HEK293 (cell line): ENCODE results near the gene MTHFD1.

Source experiments
- GLI4 ChIP-seq: fragments of 450-650 bp; formaldehyde crosslinking; IDR thresholded peaks from 2 replicates; pipeline ENCODE4 v1.5.1; 2016; ENCODE audit warnings: missing biosample characterization, missing genetic modification characterization
- MEIS1 ChIP-seq: sonication (generic); formaldehyde crosslinking; IDR thresholded peaks from 2 replicates; pipeline ENCODE4 v1.8.1; 2022; ENCODE audit warnings: missing genetic modification reagents, mild to moderate bottlenecking, borderline replicate concordance
- PBX3 ChIP-seq: sonication (generic); formaldehyde crosslinking; IDR thresholded peaks from 2 replicates; pipeline ENCODE4 v1.8.1; 2022; ENCODE audit warnings: mild to moderate bottlenecking, moderate library complexity, missing genetic modification reagents
- PRDM1 ChIP-seq: fragments of 450-650 bp; formaldehyde crosslinking; IDR thresholded peaks from 2 replicates; pipeline ENCODE4; 2016; ENCODE audit warnings: missing biosample characterization, missing genetic modification characterization
- SALL2 ChIP-seq: fragments of 450-650 bp; formaldehyde crosslinking; IDR thresholded peaks from 2 replicates; pipeline ENCODE4 v1.5.0; 2017; ENCODE audit warnings: missing biosample characterization, mild to moderate bottlenecking, missing genetic modification characterization, borderline replicate concordance
- ZNF23 ChIP-seq: fragments of 450-650 bp; formaldehyde crosslinking; IDR thresholded peaks from 2 replicates; pipeline ENCODE4 v1.5.1; 2016; ENCODE audit warnings: missing biosample characterization, missing genetic modification characterization, borderline replicate concordance
- ZNF449 ChIP-seq: fragments of 450-650 bp; formaldehyde crosslinking; IDR thresholded peaks from 2 replicates; pipeline ENCODE4 v1.5.1; 2017; ENCODE audit warnings: missing biosample characterization, mild to moderate bottlenecking, missing genetic modification characterization, moderate library complexity
- ZNF747 ChIP-seq: fragments of 450-650 bp; formaldehyde crosslinking; IDR thresholded peaks from 2 replicates; pipeline ENCODE4 v1.5.1; 2016; ENCODE audit warnings: missing biosample characterization, missing genetic modification characterization
- ZNF792 ChIP-seq: fragments of 450-650 bp; formaldehyde crosslinking; IDR thresholded peaks from 2 replicates; pipeline ENCODE4 v1.5.1; 2016; ENCODE audit warnings: missing biosample characterization, missing genetic modification characterization
- ZSCAN30 ChIP-seq: fragments of 450-650 bp; IDR thresholded peaks from 2 replicates; pipeline ENCODE4 v1.5.1; 2018; ENCODE audit warnings: missing biosample characterization, mild to moderate bottlenecking, missing genetic modification characterization, moderate library complexity
- TF ChIP-seq, protein P1 (sequence below): fragments of 450-650 bp; formaldehyde crosslinking; IDR thresholded peaks from 2 replicates; pipeline ENCODE4 v1.5.1; 2016; ENCODE audit warnings: missing biosample characterization, missing genetic modification characterization
- TF ChIP-seq, protein P2 (sequence below): fragments of 450-650 bp; formaldehyde crosslinking; IDR thresholded peaks from 2 replicates; pipeline ENCODE4 v1.5.1; 2016; ENCODE audit warnings: missing biosample characterization, missing genetic modification characterization

GRCh38 chr14:64504310-64504896 is 116.2 kb downstream of the MTHFD1 start, which contains the start of gene ZBTB1:
- TF ChIP-seq, protein P1, sequence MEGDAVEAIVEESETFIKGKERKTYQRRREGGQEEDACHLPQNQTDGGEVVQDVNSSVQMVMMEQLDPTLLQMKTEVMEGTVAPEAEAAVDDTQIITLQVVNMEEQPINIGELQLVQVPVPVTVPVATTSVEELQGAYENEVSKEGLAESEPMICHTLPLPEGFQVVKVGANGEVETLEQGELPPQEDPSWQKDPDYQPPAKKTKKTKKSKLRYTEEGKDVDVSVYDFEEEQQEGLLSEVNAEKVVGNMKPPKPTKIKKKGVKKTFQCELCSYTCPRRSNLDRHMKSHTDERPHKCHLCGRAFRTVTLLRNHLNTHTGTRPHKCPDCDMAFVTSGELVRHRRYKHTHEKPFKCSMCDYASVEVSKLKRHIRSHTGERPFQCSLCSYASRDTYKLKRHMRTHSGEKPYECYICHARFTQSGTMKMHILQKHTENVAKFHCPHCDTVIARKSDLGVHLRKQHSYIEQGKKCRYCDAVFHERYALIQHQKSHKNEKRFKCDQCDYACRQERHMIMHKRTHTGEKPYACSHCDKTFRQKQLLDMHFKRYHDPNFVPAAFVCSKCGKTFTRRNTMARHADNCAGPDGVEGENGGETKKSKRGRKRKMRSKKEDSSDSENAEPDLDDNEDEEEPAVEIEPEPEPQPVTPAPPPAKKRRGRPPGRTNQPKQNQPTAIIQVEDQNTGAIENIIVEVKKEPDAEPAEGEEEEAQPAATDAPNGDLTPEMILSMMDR (tag by site-specific recombination): no peak
- TF ChIP-seq ZNF23 (tag by site-specific recombination) (no peak), MEIS1 (CRISPR knock-in tag) (no peak), ZSCAN30 (tag by site-specific recombination) (peak; percentile 26), ZNF449 (tag by site-specific recombination) (no peak), SALL2 (tag by site-specific recombination) (no peak), ZNF747 (tag by site-specific recombination) (no peak), GLI4 (no peak), ZNF792 (tag by site-specific recombination) (peak; percentile 47; the same call in 1 of the 2 replicates), PRDM1 (tag by site-specific recombination) (no peak), PBX3 (CRISPR knock-in tag) (no peak)
- TF ChIP-seq, protein P2, sequence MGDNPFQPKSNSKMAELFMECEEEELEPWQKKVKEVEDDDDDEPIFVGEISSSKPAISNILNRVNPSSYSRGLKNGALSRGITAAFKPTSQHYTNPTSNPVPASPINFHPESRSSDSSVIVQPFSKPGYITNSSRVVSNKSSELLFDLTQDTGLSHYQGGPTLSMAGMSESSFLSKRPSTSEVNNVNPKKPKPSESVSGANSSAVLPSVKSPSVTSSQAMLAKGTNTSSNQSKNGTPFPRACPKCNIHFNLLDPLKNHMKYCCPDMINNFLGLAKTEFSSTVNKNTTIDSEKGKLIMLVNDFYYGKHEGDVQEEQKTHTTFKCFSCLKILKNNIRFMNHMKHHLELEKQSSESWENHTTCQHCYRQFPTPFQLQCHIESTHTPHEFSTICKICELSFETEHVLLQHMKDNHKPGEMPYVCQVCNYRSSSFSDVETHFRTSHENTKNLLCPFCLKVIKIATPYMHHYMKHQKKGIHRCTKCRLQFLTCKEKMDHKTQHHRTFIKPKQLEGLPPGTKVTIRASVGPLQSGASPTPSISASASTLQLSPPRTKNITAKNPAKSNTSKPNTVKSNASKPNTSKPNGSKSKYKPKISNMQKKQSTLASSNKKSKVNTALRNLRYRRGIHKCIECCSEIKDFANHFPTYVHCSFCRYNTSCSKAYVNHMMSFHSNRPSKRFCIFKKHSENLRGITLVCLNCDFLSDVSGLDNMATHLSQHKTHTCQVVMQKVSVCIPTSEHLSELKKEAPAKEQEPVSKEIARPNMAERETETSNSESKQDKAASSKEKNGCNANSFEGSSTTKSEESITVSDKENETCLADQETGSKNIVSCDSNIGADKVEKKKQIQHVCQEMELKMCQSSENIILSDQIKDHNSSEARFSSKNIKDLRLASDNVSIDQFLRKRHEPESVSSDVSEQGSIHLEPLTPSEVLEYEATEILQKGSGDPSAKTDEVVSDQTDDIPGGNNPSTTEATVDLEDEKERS (tag by site-specific recombination): no peak
